Osteoblast (primary cell): ENCODE measurements around the gene EFL1. TPM values are rescaled to one million over a fixed set of nuclear protein-coding genes. Genes with fewer than 3 reads are reported as not detected.

ENCODE experiments used
- DNase-seq: peaks from one replicate; pipeline ENCODE4 v3.0.0; 2011; ENCODE audit warnings: low spot score, mixed read lengths; ENCODE audit not compliant: insufficient read length; ENCODE audit errors: missing footprints
- H2AFZ ChIP-seq: 2 replicates; pipeline ENCODE4 v1.6.0; 2011; ENCODE audit warnings: mild to moderate bottlenecking, low read length
- H3K27ac ChIP-seq: 2 replicates; pipeline ENCODE4 v1.5.1; 2011; ENCODE audit warnings: mild to moderate bottlenecking, low read depth, low read length, moderate library complexity
- H3K27me3 ChIP-seq: 2 replicates; pipeline ENCODE4 v1.6.0; 2012; ENCODE audit warnings: mild to moderate bottlenecking, control low read depth, inconsistent platforms, low read length, moderate library complexity; ENCODE audit not compliant: insufficient read depth
- H3K36me3 ChIP-seq: 2 replicates; pipeline ENCODE4 v1.5.1; 2011; ENCODE audit warnings: mild to moderate bottlenecking, low read length, control low read depth, moderate library complexity; ENCODE audit not compliant: insufficient read depth
- H3K4me1 ChIP-seq: 2 replicates; pipeline ENCODE4 v1.5.1; 2011; ENCODE audit warnings: mild to moderate bottlenecking, low read length, control low read depth, moderate library complexity; ENCODE audit not compliant: insufficient read depth
- H3K4me2 ChIP-seq: 2 replicates; pipeline ENCODE4 v1.6.0; 2011; ENCODE audit warnings: mild to moderate bottlenecking, low read length; ENCODE audit not compliant: insufficient read depth
- H3K4me3 ChIP-seq: fragments of 200-600 bp; sonication (generic); 3 replicates; pipeline ENCODE4 v1.5.1; 2012; ENCODE audit warnings: mild to moderate bottlenecking, low read length, inconsistent platforms; ENCODE audit not compliant: insufficient read depth
- H3K79me2 ChIP-seq: 2 replicates; pipeline ENCODE4 v1.6.0; 2012; ENCODE audit warnings: mild to moderate bottlenecking, low read length, control low read depth, inconsistent platforms; ENCODE audit not compliant: insufficient read depth
- H3K9me3 ChIP-seq: 2 replicates; pipeline ENCODE4 v1.5.1; 2011; ENCODE audit warnings: low read depth, low read length, control low read depth
- H4K20me1 ChIP-seq: 2 replicates; pipeline ENCODE4 v1.6.0; 2012; ENCODE audit warnings: mild to moderate bottlenecking, low read length, control low read depth; ENCODE audit not compliant: insufficient read depth
- total RNA-seq: library from RNA; depleted of rRNA; stranded (reverse); fragments of >200 nt; gene quantifications from 2 replicates; pipeline ENCODE4 v1.2.3, GENCODE V29; 2012
- TF ChIP-seq, protein P1 (sequence below): IDR thresholded peaks from 2 replicates; pipeline ENCODE4 v1.5.1; 2011; ENCODE audit warnings: mild to moderate bottlenecking, low read depth, low read length, moderate library complexity; ENCODE audit errors: extremely low read depth

Gene EFL1
- total RNA-seq, 1 donor = 32.9 TPM

DNA sequence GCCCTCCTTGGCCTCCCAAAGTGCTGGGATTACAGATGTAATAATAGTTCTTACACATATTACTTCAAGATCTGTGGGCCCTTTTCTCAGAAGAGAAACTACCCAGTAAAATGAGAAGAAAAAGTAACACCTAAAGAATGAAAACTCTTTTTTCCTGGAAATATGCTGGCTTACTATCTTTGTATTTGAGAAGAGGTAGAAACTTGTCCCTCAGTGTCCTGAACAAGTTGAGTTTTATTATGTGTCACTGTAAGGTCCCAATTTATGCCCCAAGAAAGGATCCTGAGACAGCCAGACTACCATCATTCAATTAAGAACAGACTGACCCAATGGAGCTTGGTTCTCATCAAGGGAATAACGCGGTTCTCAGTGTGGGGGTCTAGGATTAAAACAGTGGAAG is 93.8 kb downstream of the EFL1 start:
- TF ChIP-seq, protein P1, sequence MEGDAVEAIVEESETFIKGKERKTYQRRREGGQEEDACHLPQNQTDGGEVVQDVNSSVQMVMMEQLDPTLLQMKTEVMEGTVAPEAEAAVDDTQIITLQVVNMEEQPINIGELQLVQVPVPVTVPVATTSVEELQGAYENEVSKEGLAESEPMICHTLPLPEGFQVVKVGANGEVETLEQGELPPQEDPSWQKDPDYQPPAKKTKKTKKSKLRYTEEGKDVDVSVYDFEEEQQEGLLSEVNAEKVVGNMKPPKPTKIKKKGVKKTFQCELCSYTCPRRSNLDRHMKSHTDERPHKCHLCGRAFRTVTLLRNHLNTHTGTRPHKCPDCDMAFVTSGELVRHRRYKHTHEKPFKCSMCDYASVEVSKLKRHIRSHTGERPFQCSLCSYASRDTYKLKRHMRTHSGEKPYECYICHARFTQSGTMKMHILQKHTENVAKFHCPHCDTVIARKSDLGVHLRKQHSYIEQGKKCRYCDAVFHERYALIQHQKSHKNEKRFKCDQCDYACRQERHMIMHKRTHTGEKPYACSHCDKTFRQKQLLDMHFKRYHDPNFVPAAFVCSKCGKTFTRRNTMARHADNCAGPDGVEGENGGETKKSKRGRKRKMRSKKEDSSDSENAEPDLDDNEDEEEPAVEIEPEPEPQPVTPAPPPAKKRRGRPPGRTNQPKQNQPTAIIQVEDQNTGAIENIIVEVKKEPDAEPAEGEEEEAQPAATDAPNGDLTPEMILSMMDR = no peak
- Histone ChIP-seq H3K4me3 (no peak overlapping the region), H4K20me1 (no peaks in the 10 kb centered on the region)

DNA sequence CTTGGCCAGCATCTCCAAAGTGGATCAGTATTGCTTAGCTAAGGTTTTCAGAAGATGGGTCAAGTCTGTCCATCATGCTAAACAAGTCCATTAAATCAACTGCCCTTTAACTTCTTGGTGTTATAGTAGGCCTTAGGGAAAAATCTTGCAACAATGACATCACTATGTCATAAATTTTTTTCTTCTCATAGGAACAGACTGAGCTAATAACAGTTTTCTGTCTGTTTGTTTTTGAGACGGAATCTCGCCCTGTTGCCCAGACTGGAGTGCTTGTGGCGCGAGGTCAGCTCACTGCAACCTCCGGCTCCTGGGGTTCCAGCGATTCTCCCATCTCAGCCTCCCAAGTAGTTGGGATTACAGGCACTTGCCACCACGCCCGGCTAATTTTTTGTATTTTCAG is 94.2 kb downstream of the EFL1 start:
- DNase-seq = no peak
- no peak overlapping the region for H3K4me2 ChIP-seq
- H4K20me1 ChIP-seq = no peaks in the 10 kb centered on the region
- TF ChIP-seq, protein P1 = no peak
- no peaks in the 10 kb centered on the region for H3K4me1 ChIP-seq
- no peak overlapping the region for H3K27ac ChIP-seq
- no peak overlapping the region for H3K4me3 ChIP-seq
- H3K79me2 ChIP-seq = peaks cover 7% of the 10 kb centered on the region
- no peaks in the 10 kb centered on the region for H3K9me3 ChIP-seq
- H3K27me3 ChIP-seq = no peaks in the 10 kb centered on the region
- H3K36me3 ChIP-seq = no peaks in the 10 kb centered on the region
- no peak overlapping the region for H2AFZ ChIP-seq

More for the DNA sequence above, 93.8 kb downstream of the EFL1 start:
- no peaks in the 10 kb centered on the region for H3K9me3 ChIP-seq
- H3K4me1 ChIP-seq = no peaks in the 10 kb centered on the region
- H3K79me2 ChIP-seq = peaks cover 7% of the 10 kb centered on the region
- H3K27me3 ChIP-seq = no peaks in the 10 kb centered on the region
- no peak for DNase-seq
- no peak overlapping the region for H3K4me2 ChIP-seq
- no peaks in the 10 kb centered on the region for H3K36me3 ChIP-seq
- no peak overlapping the region for H3K27ac ChIP-seq
- no peak overlapping the region for H2AFZ ChIP-seq

DNA sequence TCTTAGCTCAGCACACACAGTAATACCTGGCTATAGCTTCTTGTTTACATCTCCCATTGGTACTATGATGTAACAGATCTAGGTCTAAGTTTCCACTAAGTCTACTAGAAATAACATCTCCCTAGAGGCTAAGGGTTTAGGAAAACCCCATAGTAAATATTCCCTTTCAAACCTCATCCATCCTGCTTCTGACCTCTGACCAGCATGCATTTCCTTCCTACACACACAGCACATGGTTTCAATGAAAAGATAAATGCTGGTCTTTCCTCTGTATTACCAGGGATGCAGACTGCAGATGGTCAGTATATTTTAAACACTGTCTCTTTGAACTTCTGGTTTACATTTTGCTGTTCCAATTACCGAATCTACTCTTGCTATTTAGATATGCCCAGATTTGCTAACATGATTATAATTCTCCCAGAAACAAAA is 96.6 kb downstream of the EFL1 start:
- TF ChIP-seq, protein P1 = no peak
- no peak for DNase-seq

DNA sequence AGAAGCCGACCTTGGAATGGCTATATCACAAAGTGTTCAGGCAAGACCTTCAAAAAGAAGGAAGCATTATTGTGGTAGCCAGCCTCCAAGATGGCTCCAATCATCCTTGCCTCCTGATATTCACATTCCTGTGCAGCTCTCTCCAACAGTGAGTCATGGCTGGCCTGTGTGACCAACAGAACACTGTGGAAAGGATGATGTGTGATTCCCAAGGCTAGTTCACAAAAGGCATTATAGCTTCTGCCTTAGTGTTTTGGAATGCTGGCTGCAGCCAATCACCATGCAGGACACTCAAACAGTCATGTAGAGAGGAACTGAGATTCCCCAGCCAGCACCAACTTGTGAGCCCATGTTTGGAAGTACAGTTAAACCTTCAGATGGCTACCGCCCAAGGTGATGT is 102.6 kb downstream of the EFL1 start:
- no peaks in the 10 kb centered on the region for H3K79me2 ChIP-seq
- H3K9me3 ChIP-seq = no peaks in the 10 kb centered on the region
- no peak overlapping the region for H3K4me2 ChIP-seq
- H3K4me3 ChIP-seq = no peak overlapping the region
- no peaks in the 10 kb centered on the region for H4K20me1 ChIP-seq
- peak overlapping the region; percentile 87 for H3K27ac ChIP-seq
- H2AFZ ChIP-seq = peak overlapping the region; percentile 58
- no peaks in the 10 kb centered on the region for H3K27me3 ChIP-seq
- peaks cover 13% of the 10 kb centered on the region for H3K4me1 ChIP-seq
- peak; percentile 93 for DNase-seq
- TF ChIP-seq, protein P1 = no peak
- H3K36me3 ChIP-seq = peaks cover 10% of the 10 kb centered on the region

More for the DNA sequence above, 96.6 kb downstream of the EFL1 start:
- Histone ChIP-seq H3K4me3 (no peak overlapping the region), H3K36me3 (peaks cover 7% of the 10 kb centered on the region), H3K4me1 (no peaks in the 10 kb centered on the region), H3K79me2 (peaks cover 3% of the 10 kb centered on the region), H2AFZ (no peak overlapping the region), H3K9me3 (no peaks in the 10 kb centered on the region), H4K20me1 (no peaks in the 10 kb centered on the region), H3K4me2 (no peak overlapping the region), H3K27me3 (no peaks in the 10 kb centered on the region), H3K27ac (no peak overlapping the region)
